ENCODE measurements around the gene DESI1. TPM values are rescaled to one million over a fixed set of nuclear protein-coding genes. Genes with fewer than 3 reads are reported as not detected.

Gene DESI1
- total RNA-seq, 1 experiment from 2014 or later, result 33.0 TPM

Other genes starting within 250 kb of the DESI1 start
- 4.1 and 12.8 TPM in 2 replicates for gene TEF, start 239.1 kb downstream of the DESI1 start, total RNA-seq (2014; rRNA removed; shearing (Covaris generic))
- 33.3 and 34.4 TPM in 2 replicates for gene TOB2, start 174.2 kb downstream of the DESI1 start, total RNA-seq (2014; rRNA removed; shearing (Covaris generic))
- 133 and 134 TPM in 2 replicates for gene PHF5A, start 152.4 kb downstream of the DESI1 start, total RNA-seq (2014; rRNA removed; shearing (Covaris generic))
- gene ACO2, start 151.9 kb downstream of the DESI1 start, total RNA-seq (2014; rRNA removed; shearing (Covaris generic)), result 171 and 184 TPM in 2 replicates
- gene POLR3H, start 76.6 kb downstream of the DESI1 start, total RNA-seq (2014; rRNA removed; shearing (Covaris generic)), result 33.8 and 35.3 TPM in 2 replicates
- gene CSDC2, start 60.0 kb downstream of the DESI1 start, total RNA-seq (2014; rRNA removed; shearing (Covaris generic)), result 10.6 and 11.2 TPM in 2 replicates
- 21.8 and 46.8 TPM in 2 replicates for gene PMM1, start 31.2 kb downstream of the DESI1 start, total RNA-seq (2014; rRNA removed; shearing (Covaris generic))
- gene XRCC6, start 252 bp upstream of the DESI1 start, total RNA-seq (2014; rRNA removed; shearing (Covaris generic)), result 647 and 807 TPM in 2 replicates
- gene SNU13, start 67.8 kb upstream of the DESI1 start, total RNA-seq (2014; rRNA removed; shearing (Covaris generic)), result 152 and 186 TPM in 2 replicates
- gene MEI1, start 78.5 kb upstream of the DESI1 start, total RNA-seq (2014; rRNA removed; shearing (Covaris generic)), result not detected in 2 replicates
- 10.0 and 10.8 TPM in 2 replicates for gene CCDC134, start 179.6 kb upstream of the DESI1 start, total RNA-seq (2014; rRNA removed; shearing (Covaris generic))
- 31.1 and 37.4 TPM in 2 replicates for gene SREBF2, start 212.1 kb upstream of the DESI1 start, total RNA-seq (2014; rRNA removed; shearing (Covaris generic))

Data from G401 (cell line).